GM12891 (cell line): ENCODE measurements around the gene COL4A1.

ENCODE experiments used
- POLR2A ChIP-seq: IDR thresholded peaks from 2 replicates; pipeline ENCODE4 v1.6.1; 2011; ENCODE audit warnings: low read depth, low read length, control low read depth
- POLR2AphosphoS5 ChIP-seq: IDR thresholded peaks from 2 replicates; pipeline ENCODE4 v1.6.1; 2011; ENCODE audit warnings: low read depth, low read length, control low read depth
- SPI1 ChIP-seq: IDR thresholded peaks from 2 replicates; pipeline ENCODE4 v1.6.1; 2011; ENCODE audit warnings: low read depth, low read length, control low read depth
- TAF1 ChIP-seq: IDR thresholded peaks from 2 replicates; pipeline ENCODE4 v1.6.1; 2011; ENCODE audit warnings: low read depth, low read length, control low read depth

GRCh38 chr13:110123041-110123809 lies 183.7 kb downstream of the COL4A1 start:
- TF ChIP-seq POLR2A, result no peak
- TF ChIP-seq POLR2AphosphoS5, result no peak
- no peak for TF ChIP-seq TAF1
- no peak for TF ChIP-seq SPI1
